ENCODE results near the gene MRPL32.

- TF ChIP-seq DPF2 (CRISPR knock-in tag; IDR thresholded peaks at IDR 0.05; ENCODE audit: borderline replicate concordance, low read depth) = no peak
- TF ChIP-seq SMC3 (IDR thresholded peaks at IDR 0.05; ENCODE audit: low read length) = no peak
Measured at GRCh38 chr7:42914009-42914408, 18.2 kb upstream of the MRPL32 start.
